ENCODE data around the gene CENPE. TPM values are rescaled to one million over a fixed set of nuclear protein-coding genes. Genes with fewer than 3 reads are reported as not detected.

Gene CENPE
- total and polyA plus RNA-seq, 2 of the 8 experiments (the other 6 are each of a cell fraction or from before 2014, with no cell fraction given), result 2.1 to 49.0 TPM

GRCh38 chr4:103137446-103137827 lies 60.7 kb downstream of the CENPE start:
- no peak overlapping the region for H2AK5ac ChIP-seq (ENCODE audit: low read depth, low read length)
- H4K91ac ChIP-seq (replicated peaks; ENCODE audit: insufficient read length, low read length), result no peak overlapping the region
- H3K9me3 ChIP-seq (ENCODE audit: insufficient read depth in 2 of 2, low read depth in 1 of 2, low read length in 1 of 2), result no peaks in the 10 kb centered on the region
- H3K4me2 ChIP-seq (ENCODE audit: insufficient read depth in 1 of 2, low read depth in 2 of 2, low read length in 2 of 2), result no peak overlapping the region
- no peak overlapping the region for H3K9ac ChIP-seq (replicated peaks in 1 of 4; ENCODE audit: extremely low read depth in 1 of 4, low read depth in 3 of 4, low read length in 3 of 4)
- H3K18ac ChIP-seq (ENCODE audit: extremely low read depth, low read length), result no peak overlapping the region
- no peaks in the 10 kb centered on the region for H3K27me3 ChIP-seq (replicated peaks in 1 of 4; ENCODE audit: control insufficient read depth in 3 of 4, extremely low read depth in 1 of 4, insufficient read depth in 3 of 4, low read length in 3 of 4)
- 91% methylated on average over 1 of the region's 1 CpG; no CpG with 5 or more reads in 1 of the 2 experiments for WGBS, 2 experiments (ENCODE audit: extremely low coverage in 1 of 2, insufficient coverage in 1 of 2, insufficient read length in 1 of 2, insufficient replicate concordance in 2 of 2, low coverage in 1 of 2, low lambda C conversion rate in 2 of 2, missing lambda C conversion rate in 1 of 2)
- H4K5ac ChIP-seq (ENCODE audit: insufficient read length, low read depth, low read length), result no peak overlapping the region
- no peak overlapping the region for H3K27ac ChIP-seq (ENCODE audit: low read depth, low read length)
- no peak overlapping the region for H3K4me3 ChIP-seq (ENCODE audit: extremely low read depth in 1 of 4, insufficient read depth in 2 of 4, low read depth in 3 of 4, low read length in 4 of 4)
- H3K4ac ChIP-seq (replicated peaks; ENCODE audit: insufficient read length, low read depth, low read length), result no peak overlapping the region
- DNase-seq (ENCODE audit: low read depth in 1 of 2, low spot score in 2 of 2) (no peak), FAIRE-seq (no peak)
- H3K79me1 ChIP-seq (ENCODE audit: low read depth, low read length), result no peaks in the 10 kb centered on the region
- H3K56ac ChIP-seq (replicated peaks; ENCODE audit: insufficient read length, low read depth, low read length), result no peak overlapping the region
- H3K23me2 ChIP-seq (ENCODE audit: low read depth, low read length), result no peaks in the 10 kb centered on the region
- no peak overlapping the region for H2BK5ac ChIP-seq (ENCODE audit: low read depth, low read length)
- no peaks in the 10 kb centered on the region for H3K79me2 ChIP-seq (ENCODE audit: control insufficient read depth in 1 of 2, insufficient read depth in 2 of 2, low read length in 2 of 2)
- no peak overlapping the region for H4K8ac ChIP-seq (ENCODE audit: extremely low read depth, insufficient read depth, low read length)
- no peak overlapping the region for H3K14ac ChIP-seq (ENCODE audit: insufficient read length)
- no peak overlapping the region for H2BK20ac ChIP-seq (ENCODE audit: low read length)
- H2BK120ac ChIP-seq (replicated peaks; ENCODE audit: low read depth, low read length), result no peak overlapping the region
- H3K36me3 ChIP-seq (ENCODE audit: control insufficient read depth in 2 of 4, insufficient read depth in 4 of 4, low read length in 3 of 4), result peaks cover 10 to 65% (median 40%) of the 10 kb centered on the region in 4 experiments
- ChIA-PET POLR2A (ENCODE audit: partially characterized antibody) (no interaction called here), CTCF (ENCODE audit: partially characterized antibody) (no interaction called here)
- H4K20me1 ChIP-seq (replicated peaks in 1 of 2; ENCODE audit: control insufficient read depth in 1 of 2, insufficient read depth in 2 of 2, low read length in 2 of 2), result no peaks in the 10 kb centered on the region
- TF ChIP-seq JUN (IDR thresholded peaks at IDR 0.05; ENCODE audit: low read depth, low read length) (no peak), POU5F1 (IDR thresholded peaks at IDR 0.05; ENCODE audit: low read depth, low read length) (no peak), NANOG (IDR thresholded peaks at IDR 0.05; ENCODE audit: insufficient read depth, low read depth, low read length, poor library complexity, severe bottlenecking) (no peak), GTF2F1 (IDR thresholded peaks at IDR 0.05; ENCODE audit: borderline replicate concordance, low read depth, low read length) (no peak), TBP (IDR thresholded peaks at IDR 0.05; ENCODE audit: low read depth, low read length) (no peak), USF2 (IDR thresholded peaks at IDR 0.05; ENCODE audit: low read length) (no peak), KDM4A (IDR thresholded peaks at IDR 0.05; ENCODE audit: low read depth, low read length, severe bottlenecking) (no peak)
- H3K23ac ChIP-seq (ENCODE audit: insufficient read length), result no peak overlapping the region
- no peaks in the 10 kb centered on the region for H3K4me1 ChIP-seq (replicated peaks in 1 of 4; ENCODE audit: control insufficient read depth in 3 of 4, insufficient read depth in 4 of 4, low read length in 3 of 4)
- no peak overlapping the region for H2BK15ac ChIP-seq (ENCODE audit: low read length)
- H2AFZ ChIP-seq (ENCODE audit: low read length), result no peak overlapping the region
- H2BK12ac ChIP-seq (ENCODE audit: low read depth, low read length), result no peak overlapping the region

All from H1 (cell line).